Heart left ventricle (tissue), 16 donors: ENCODE measurements around the gene CLIP2. TPM values are rescaled to one million over a fixed set of nuclear protein-coding genes. Genes with fewer than 3 reads are reported as not detected.

Experiments used
- ATAC-seq, 4 donors: fragments of 200-7000 bp; cut with Tn5 transposase; one replicate each; pipeline ENCODE4 v1.9.1; 2020 to 2022; ENCODE audit warnings: moderate library complexity in 4 of 4, mild to moderate bottlenecking in 3 of 4, moderate number of reproducible peaks in 1 of 4
- DNase-seq, 5 donors: peaks; one replicate each; pipeline ENCODE4 v3.0.0-alpha.2; 2020
- H3K27ac ChIP-seq, 12 donors: fragments of 200-600 bp; sonication (generic) in 4 of 12; one replicate each; pipeline versions ENCODE4 v1.5.0 to v1.8.0; 2016 to 2022; ENCODE audit warnings: mild to moderate bottlenecking in 2 of 12
- H3K27me3 ChIP-seq, 9 donors: fragments of 200-600 bp; sonication (generic) in 2 of 9; one replicate each; pipeline versions ENCODE4 v1.5.1 to v1.8.0; 2016 to 2022; ENCODE audit warnings: mild to moderate bottlenecking in 3 of 9
- H3K36me3 ChIP-seq, 9 donors: fragments of 200-600 bp; sonication (generic) in 2 of 9; one replicate each; pipeline versions ENCODE4 v1.5.0 to v1.8.0; 2018 to 2022; ENCODE audit warnings: mild to moderate bottlenecking in 2 of 9
- H3K4me1 ChIP-seq, 12 donors: fragments of 200-600 bp; sonication (generic) in 4 of 12; one replicate each; pipeline versions ENCODE4 v1.5.0 to v1.8.0; 2016 to 2022; ENCODE audit warnings: mild to moderate bottlenecking in 3 of 12
- H3K4me3 ChIP-seq, 12 donors: fragments of 200-600 bp; sonication (generic) in 4 of 12; one replicate each; pipeline versions ENCODE4 v1.5.0 to v1.8.0; 2017 to 2022; ENCODE audit warnings: mild to moderate bottlenecking in 9 of 12, moderate library complexity in 4 of 12
- H3K9me3 ChIP-seq, 12 donors: fragments of 200-600 bp; sonication (generic) in 4 of 12; one replicate each; pipeline versions ENCODE4 v1.5.0 to v1.8.0; 2016 to 2022; ENCODE audit warnings: mild to moderate bottlenecking in 1 of 12
- POLR2A ChIP-seq, 2 donors: fragments of 450-650 bp; IDR thresholded peaks; one replicate each; pipeline ENCODE4 v1.6.1; 2017; ENCODE audit warnings: antibody characterized with exemption in 2 of 2, mild to moderate bottlenecking in 2 of 2, moderate library complexity in 2 of 2
- WGBS, 4 donors: extraction: QIAGEN DNeasy Blood & Tissue Kit in 2 of 4; methylation state at CpG; one replicate each; pipeline versions ENCODE4 v1.1.5 to v1.1.7; 2013 to 2018; 5-methylcytosine and 5-hydroxymethylcytosine counted together
- intact Hi-C, 10 donors: fragments of 100-400 bp; cut with DNase I; formaldehyde crosslinking; loops; one replicate each; pipeline versions ENCODE4 v1.11.1 to v1.14.2; 2022
- polyA plus RNA-seq, 2 donors: library from polyadenylated mRNA; stranded (reverse); fragments of 200-250 nt; gene quantifications; one replicate each; pipeline ENCODE4 v1.2.3, GENCODE V29; 2013
- total RNA-seq, 9 donors: library from RNA; depleted of rRNA in 2 of 9; stranded (reverse); fragments of >200 nt in 2 of 9; fragmentation: NEBNext Ultra II Directional in 3 of 9; extraction: Animal tissue kit (Norgen Biotek cat#: 25700) in 3 of 9; gene quantifications; one replicate each; pipeline versions ENCODE4 v1.1.0 to v1.2.4, GENCODE V29; 2016 to 2023
- TF ChIP-seq, protein P1 (sequence below), 12 donors: fragments of 200-600 bp; sonication (generic) in 4 of 12; IDR thresholded peaks; one replicate each; pipeline versions ENCODE4 v1.5.0 to v1.8.0; 2018 to 2022; ENCODE audit warnings: antibody characterized with exemption in 12 of 12, mild to moderate bottlenecking in 5 of 12
- donor health status: ischemic (EF 13 %, LVEDD 7.1; RV severe dilation, severe dysfunction).
- donor health status: healthy with polysubstance abuse.
- donor health status: DM: no; HTN: yes; CAD: no.
- donor health status: DM: no; HTN: no; CAD: no.
- donor health status: ischemic (EF 25% LVEDD 6.9; RV normal size, moderate dysfunction).
- donor health status: ischemic (EF 25% LVEDD 5.7; RV mildly dilated, moderate dysfunction).
- donor health status: healthy.
- donor health status: DM: yes; HTN: yes; CAD: no.
- donor health status: ischemic (EF 35%, LVEDD 5.7; RV mildly dilated, moderate dysfunction).
- donor health status: nonischemic (EF 11% LVEDD 7.7; RV severe dilation, severe dysfunction).
- donor health status: DM: yes; HTN: yes; CAD: no.
- donor health status: PGD.
- donor health status: ischemic (EF 29% LVEDD 5.4; RV normal size, mild dysfunction).
- donor health status: nonischemic (EF 23%, LVEDD 6.1; RV moderate dilation, normal function).

Gene CLIP2
- total and polyA plus RNA-seq, 11 donors: 4.2 to 17.7 (median 9.0) TPM

DNA sequence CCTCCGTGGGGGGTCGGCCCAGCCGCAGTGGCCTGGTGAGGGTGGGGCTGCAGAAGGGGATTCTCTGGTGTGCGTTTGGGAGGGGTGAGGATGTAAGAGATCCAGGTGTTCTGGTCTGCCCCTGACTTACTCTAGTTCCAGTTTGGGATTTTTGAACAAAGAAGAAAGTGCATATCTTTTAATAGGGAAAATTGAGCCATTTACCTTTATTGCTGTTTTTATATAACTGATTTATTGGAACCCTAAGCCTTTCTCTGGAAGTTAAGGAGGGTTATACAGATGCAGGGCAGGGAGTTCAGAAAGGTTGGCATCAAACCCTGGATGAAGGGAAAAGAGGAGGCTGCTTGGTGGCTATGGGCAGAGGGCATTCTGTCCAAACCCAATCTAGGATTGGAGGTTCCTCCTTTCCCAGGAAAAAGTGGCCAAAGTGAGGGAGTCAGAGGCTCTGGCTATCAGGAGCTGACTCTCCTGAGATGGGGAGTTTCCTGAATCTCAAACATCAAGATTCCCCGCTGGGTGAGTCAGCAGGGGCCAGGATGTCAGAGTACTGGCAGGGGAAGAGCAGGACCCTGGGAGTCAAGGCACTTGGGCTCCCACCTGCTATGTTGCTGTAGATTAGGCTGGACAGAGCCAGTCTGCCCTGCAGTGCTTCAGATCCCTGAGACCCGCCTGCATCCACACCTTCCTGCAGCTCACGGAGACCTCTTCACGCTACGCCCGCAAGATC is 67.5 kb downstream of the CLIP2 start:
- no peak for DNase-seq
- no peak for ATAC-seq
- intact Hi-C loops: no loop called here
- peaks cover 0 to 56% (median 36%) of the 10 kb centered on the region in 9 donors for H3K36me3 ChIP-seq
- WGBS, 4 donors: 93 to 96% (median 94%) methylated on average over 5 to 10 of the region's 10 CpGs
- TF ChIP-seq POLR2A (IDR thresholded peaks at IDR 0.05): no peak
- TF ChIP-seq, protein P1, sequence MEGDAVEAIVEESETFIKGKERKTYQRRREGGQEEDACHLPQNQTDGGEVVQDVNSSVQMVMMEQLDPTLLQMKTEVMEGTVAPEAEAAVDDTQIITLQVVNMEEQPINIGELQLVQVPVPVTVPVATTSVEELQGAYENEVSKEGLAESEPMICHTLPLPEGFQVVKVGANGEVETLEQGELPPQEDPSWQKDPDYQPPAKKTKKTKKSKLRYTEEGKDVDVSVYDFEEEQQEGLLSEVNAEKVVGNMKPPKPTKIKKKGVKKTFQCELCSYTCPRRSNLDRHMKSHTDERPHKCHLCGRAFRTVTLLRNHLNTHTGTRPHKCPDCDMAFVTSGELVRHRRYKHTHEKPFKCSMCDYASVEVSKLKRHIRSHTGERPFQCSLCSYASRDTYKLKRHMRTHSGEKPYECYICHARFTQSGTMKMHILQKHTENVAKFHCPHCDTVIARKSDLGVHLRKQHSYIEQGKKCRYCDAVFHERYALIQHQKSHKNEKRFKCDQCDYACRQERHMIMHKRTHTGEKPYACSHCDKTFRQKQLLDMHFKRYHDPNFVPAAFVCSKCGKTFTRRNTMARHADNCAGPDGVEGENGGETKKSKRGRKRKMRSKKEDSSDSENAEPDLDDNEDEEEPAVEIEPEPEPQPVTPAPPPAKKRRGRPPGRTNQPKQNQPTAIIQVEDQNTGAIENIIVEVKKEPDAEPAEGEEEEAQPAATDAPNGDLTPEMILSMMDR (IDR thresholded peaks at IDR 0.05): no peak
- H3K27ac ChIP-seq: no peak overlapping the region
- no peaks in the 10 kb centered on the region for H3K27me3 ChIP-seq
- H3K4me1 ChIP-seq: peaks cover 0 to 7% (median 0%) of the 10 kb centered on the region in 12 donors
- no peak overlapping the region for H3K4me3 ChIP-seq
- peaks cover 0 to 17% (median 7%) of the 10 kb centered on the region in 12 donors for H3K9me3 ChIP-seq

DNA sequence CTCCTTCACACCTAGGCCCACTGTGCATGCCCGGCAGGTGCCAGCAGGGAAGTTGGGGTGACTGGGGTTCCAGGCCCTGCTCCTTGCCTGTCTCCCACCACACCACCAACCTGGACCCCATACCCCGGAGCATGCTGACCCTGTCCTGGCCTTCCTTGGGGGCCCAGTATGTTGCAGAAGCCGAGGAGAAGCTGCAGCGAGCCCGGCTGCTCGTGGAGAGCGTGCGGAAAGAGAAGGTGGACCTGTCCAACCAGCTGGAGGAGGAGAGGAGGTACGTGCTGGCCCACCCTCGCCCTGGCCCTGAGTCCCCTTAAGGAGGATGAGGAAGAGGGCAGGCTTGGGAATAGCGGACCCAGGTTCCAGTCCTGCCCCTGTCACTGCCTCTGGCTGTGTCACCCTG is 70.8 kb downstream of the CLIP2 start:
- H3K27me3 ChIP-seq: no peaks in the 10 kb centered on the region
- H3K9me3 ChIP-seq: peaks cover 0 to 17% (median 7%) of the 10 kb centered on the region in 12 donors
- H3K27ac ChIP-seq: no peak overlapping the region
- H3K4me3 ChIP-seq: no peak overlapping the region
- intact Hi-C loops: no loop called here
- peaks cover 0 to under 1% (median 0%) of the 10 kb centered on the region in 12 donors for H3K4me1 ChIP-seq
- no peak for TF ChIP-seq POLR2A (IDR thresholded peaks at IDR 0.05)
- TF ChIP-seq, protein P1 (IDR thresholded peaks at IDR 0.05): no peak
- DNase-seq: no peak
- peaks cover 0 to 56% (median 37%) of the 10 kb centered on the region in 9 donors for H3K36me3 ChIP-seq
- WGBS, 4 donors: 95 to 98% (median 97%) methylated on average over 11 of the region's 11 CpGs
- no peak for ATAC-seq

DNA sequence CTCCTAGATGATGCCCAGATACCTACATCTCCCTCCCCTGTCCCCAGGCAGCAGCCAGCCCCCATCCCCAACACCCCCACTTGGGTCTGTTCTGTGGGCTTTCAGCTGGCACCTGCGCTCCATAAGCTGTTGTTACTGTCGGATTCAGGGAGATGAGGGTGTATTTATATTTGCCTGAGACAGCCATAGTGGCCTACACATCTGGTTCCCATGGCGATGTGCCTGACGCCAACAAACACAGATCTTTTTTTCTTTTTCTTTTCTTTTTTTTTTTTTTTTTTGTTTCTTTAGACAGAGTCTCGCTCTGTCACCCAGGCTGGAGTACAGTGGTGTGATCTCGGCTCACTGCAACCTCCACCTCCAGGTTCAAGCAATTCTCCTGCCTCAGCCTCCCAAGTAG is 73.1 kb downstream of the CLIP2 start:
- WGBS, 4 donors: 91 to 94% (median 92%) methylated on average over 6 of the region's 6 CpGs
- ATAC-seq: no peak
- intact Hi-C loops: no loop called here

DNA sequence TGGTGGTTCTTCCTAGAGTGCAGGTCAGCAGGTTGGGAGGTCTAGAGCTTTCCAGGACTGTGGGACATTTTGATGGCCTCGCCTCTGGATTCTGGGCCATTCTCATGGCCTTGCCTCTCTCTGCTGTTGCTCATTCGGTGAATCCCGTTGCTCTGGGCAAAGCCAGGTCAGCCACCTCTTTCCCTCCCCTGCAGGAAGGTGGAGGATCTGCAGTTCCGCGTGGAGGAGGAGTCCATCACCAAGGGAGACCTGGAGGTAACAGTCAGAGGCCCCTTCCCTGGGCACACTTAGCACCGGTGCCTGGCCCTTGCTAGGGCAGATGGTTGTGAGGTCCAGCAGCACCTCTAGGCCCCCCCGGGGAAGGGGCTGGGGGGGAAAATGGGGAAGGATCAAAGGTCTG is 74.9 kb downstream of the CLIP2 start:
- Histone ChIP-seq H3K27me3 (no peaks in the 10 kb centered on the region), H3K9me3 (no peaks in the 10 kb centered on the region), H3K4me1 (no peaks in the 10 kb centered on the region), H3K27ac (no peak overlapping the region), H3K36me3 (peaks cover 0 to 31% (median 21%) of the 10 kb centered on the region in 9 donors), H3K4me3 (no peak overlapping the region)
- 82 to 89% (median 85%) methylated on average over 5 to 7 of the region's 7 CpGs for WGBS, 4 donors
- DNase-seq: no peak
- no peak for TF ChIP-seq POLR2A (IDR thresholded peaks at IDR 0.05)
- TF ChIP-seq, protein P1 (IDR thresholded peaks at IDR 0.05): no peak
- no peak for ATAC-seq
- intact Hi-C loops: no loop called here

More for the DNA sequence above, 73.1 kb downstream of the CLIP2 start:
- Histone ChIP-seq H3K27ac (no peak overlapping the region), H3K4me1 (no peaks in the 10 kb centered on the region), H3K4me3 (no peak overlapping the region), H3K9me3 (no peaks in the 10 kb centered on the region), H3K27me3 (no peaks in the 10 kb centered on the region), H3K36me3 (peaks cover 0 to 47% (median 25%) of the 10 kb centered on the region in 9 donors)
- no peak for TF ChIP-seq POLR2A (IDR thresholded peaks at IDR 0.05)
- no peak for DNase-seq
